GM15510 (cell line): ENCODE data around the gene CTBP2.

Experiments used
- POLR2A ChIP-seq: IDR thresholded peaks from 3 replicates; pipeline ENCODE4 v1.6.1; 2011; ENCODE audit warnings: borderline replicate concordance; ENCODE audit not compliant: insufficient read length; ENCODE audit errors: extremely low read depth

The CTBP2 gene

DNA sequence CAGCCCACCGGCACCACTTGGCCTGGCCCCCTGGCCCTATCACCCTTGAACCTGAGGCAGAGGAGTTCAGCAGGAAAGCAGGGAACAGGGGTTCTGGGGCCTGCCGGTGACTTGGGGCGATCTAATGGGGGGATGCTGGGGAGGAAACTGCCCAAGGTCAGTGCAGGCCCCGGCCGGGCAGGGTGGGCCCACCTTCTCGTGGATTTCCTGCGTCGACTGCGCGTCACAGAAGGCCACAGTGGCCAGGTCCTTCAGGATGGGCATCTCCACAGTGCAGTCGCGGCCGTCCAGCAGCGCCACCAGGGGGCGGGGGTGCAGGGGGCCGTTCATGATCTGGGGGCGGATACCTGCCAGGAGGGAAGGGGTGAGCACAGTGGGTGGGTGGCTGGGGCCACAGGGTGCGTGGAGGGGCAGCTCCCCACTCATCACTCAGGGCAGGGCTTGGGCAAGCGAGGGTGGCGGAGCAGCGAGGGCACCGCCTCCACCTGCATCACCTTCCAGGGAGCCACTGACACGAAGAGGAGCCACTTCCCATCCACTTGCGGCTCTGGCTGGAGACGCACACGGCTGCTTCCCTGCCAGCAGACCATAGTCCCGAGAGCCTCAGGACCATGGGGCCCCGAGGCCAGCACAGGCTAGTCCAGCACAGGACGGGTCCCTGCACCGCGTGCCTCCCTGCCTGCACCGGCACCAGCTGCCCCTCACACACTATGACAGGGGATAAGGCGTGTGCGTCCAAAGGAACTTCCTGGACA is 157.0 kb downstream of the CTBP2 start:
- TF ChIP-seq POLR2A = no peak

DNA sequence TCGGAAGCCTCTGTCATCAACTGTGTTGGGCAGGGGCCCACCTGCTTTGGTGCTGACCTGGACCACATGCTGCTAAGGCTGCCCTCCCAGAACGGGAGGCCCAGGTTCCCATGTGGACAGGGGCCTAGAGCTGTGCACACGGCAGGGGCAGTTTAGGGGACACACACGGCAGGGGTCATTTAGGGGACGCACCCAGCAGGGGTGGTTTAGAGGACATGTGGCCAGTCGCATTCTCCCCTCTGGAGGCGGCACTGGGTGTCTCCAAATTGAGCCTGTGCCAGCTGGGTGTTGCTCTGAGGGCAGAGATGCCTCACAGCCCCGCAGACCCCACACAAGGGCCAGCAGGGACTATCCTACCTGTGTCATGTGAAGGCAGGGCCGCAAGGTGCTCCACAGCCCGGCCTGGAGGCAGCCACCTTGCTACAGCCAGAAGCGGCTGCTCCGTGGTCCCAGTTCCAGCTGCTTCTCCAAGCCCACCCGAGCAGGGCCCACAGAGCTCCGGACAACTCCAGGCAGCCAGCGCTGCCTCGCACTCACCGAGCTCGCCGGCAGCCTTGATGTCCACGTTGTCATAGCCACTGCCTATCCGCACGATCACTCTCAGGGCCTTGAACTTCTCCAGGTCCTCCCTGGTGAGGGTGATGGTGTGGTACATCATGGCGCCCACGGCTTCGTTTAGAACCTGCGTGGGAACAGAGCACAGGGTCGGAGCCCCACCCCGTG is 157.8 kb downstream of the CTBP2 start:
- TF ChIP-seq POLR2A = no peak

DNA sequence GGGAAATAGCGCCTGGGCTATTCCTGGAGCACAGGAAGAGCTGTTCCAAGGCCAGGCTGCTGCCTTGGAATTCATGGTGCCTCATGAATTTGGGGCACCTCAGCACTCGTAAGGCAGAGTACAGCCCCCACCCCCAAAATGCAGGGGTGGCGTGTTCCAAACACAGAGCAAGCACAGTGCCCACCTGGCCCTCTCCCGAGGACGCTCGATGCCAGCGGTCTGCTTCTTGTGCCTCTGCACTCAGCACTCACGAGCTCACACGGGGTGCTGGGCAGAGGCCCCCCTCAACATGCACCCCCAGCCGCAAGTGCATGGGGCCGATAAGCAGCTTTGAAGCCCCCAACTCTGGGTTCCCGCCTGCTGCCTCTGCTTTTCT is 158.3 kb downstream of the CTBP2 start:
- no peak for TF ChIP-seq POLR2A

DNA sequence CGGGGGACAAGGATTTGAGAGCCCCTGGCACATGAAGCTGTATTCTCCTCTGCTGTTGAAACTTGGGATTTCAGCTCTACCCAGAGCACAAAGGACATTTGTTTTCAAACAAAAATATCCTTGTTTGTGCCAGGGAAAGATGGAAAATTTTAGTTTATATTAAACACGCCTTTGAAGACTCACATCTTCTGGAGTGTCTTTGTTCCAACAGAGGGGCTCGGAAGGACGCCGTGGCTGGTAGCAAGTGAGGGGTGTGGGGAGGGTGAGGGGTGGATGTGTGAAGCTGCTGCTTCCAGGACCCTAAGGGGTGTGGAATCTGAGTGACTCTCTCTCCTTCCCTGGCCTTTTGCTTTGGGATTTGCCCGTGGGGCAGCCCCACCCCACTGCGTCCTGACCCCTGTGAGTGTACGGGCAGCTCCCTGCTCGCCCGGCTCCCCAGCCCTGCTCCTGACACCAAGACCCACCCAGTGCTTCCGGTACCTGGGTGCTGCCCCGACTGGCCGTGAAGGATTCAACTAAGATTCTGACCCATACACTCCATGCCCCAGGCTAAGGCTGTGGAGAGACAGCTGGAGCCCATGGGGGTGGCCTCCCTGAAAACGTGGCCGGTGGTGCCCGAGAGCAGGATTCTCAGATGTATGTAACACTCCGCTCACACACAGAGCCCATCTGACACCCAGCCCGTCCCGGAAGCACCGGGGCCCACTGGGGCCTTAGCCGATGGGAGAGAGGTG is 158.9 kb downstream of the CTBP2 start:
- no peak for TF ChIP-seq POLR2A

DNA sequence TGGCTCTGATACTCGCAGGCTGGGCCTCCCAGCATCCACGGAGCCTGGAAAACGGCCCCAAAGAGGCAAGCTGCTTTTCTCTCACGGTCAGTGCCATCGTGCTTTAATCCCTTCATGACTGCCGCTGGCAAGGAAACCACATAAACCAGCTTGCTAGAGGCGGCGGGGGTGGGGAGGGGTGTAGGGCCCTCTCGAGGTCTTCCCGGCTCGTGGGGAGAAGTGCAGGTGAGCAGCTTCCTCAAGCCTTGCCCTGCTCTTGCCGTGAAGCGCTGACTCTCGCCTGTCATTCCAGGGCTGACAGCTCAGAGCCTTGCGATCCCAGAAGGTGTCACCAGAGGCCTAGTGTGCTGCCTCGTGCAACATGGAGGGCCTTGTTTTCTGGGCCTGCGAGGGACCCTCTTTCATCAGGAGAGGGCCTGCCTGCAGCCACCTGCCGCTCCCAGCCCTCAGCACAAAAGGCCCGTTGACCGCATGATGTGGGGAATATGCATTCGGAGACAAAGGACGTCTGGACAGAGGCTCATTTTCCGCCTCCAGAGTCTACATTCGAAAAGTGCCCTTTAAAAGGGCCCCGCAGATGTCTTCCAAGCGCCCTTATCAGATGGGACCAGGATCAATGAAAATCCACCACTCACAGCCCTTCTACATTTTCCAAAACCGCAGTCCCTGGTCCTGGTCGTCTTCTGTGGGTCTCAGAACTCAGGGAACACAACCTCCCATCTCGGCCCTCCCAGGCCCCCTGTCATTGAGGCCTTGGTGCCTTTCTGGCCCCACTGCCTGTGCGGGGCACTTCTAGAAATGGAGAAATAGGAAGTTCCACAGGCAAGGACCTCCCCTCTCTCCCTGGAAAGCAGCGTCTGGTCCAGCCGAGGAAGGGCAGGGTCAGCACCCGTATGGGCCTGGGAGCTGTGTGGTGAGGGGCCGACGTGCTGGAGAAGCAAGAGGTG is 159.7 kb downstream of the CTBP2 start:
- TF ChIP-seq POLR2A = no peak

DNA sequence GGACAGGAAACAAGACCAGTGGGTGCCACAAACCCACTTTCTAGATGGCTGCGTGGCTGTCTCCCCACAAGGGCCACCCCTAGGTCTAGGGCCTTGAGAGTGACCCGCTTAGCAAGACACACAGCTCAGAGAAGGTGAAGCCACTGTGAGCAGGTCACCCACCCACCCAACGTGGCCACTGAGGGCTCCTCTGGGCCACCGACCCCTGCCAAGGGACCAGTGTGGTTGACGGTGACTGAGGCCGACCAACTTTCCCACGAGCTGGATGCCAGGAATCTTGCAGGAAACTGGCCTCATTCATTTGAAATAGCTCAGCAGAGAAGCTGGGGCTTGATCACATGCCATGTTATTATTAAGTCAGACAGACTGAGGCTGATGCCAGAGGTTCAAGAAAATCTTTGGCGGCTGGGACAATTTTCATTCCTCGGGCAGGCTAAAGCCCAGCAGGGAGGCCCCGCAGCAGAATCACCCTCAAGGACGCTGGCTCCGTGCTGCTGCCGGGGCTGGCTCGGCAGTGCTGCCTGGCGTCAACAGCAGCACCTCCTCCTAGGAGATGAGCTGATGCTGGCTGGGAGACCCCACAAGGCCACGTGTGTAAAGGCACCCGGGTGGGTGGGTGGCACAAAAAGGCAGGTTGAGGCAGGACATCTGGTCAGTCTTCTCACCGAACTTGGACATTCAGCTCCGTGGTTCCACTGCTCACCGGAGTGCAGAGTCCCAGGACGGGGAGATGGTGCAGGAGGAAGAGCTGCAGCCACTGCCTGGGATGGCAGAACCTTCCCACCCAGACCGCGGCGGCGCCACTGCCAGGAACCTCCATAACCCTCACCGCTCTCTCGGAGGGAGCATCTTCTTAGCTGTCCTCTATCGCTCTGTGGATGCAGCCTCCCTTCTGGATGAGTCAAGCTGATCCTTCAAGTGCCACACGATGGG is 160.7 kb downstream of the CTBP2 start:
- TF ChIP-seq POLR2A = no peak

DNA sequence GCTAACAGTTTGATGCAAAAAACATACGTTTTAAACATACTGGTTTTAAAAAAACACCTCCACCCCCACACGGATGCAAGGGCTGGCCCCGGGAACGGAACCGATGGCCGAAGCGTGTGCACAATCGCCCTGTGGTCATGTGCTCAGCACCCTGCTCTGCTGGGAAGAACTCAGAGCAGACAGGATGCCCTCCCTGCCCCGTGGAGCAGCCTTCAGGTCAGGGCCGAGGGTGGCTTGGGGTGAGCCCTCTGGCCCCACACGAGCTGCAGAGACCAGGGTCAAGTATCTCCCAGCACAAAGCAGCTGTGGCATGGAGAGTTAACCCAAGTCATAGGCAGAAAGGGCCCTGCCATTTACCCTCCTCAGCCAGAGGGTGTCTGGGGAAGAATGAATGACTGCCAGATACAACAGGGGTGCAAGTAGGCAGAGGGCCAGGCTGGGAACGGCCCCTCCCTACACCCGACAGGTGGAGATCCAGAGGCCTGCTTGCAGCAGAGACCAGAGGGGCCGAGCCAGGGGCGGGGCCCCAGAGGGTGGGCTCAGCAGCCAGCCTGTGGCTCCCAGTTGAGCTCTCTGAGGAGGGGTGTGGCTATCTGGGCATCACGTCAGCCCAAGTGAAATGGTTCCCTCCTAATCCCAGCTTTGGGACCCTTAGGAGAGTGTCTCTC is 161.6 kb downstream of the CTBP2 start:
- TF ChIP-seq POLR2A = no peak

DNA sequence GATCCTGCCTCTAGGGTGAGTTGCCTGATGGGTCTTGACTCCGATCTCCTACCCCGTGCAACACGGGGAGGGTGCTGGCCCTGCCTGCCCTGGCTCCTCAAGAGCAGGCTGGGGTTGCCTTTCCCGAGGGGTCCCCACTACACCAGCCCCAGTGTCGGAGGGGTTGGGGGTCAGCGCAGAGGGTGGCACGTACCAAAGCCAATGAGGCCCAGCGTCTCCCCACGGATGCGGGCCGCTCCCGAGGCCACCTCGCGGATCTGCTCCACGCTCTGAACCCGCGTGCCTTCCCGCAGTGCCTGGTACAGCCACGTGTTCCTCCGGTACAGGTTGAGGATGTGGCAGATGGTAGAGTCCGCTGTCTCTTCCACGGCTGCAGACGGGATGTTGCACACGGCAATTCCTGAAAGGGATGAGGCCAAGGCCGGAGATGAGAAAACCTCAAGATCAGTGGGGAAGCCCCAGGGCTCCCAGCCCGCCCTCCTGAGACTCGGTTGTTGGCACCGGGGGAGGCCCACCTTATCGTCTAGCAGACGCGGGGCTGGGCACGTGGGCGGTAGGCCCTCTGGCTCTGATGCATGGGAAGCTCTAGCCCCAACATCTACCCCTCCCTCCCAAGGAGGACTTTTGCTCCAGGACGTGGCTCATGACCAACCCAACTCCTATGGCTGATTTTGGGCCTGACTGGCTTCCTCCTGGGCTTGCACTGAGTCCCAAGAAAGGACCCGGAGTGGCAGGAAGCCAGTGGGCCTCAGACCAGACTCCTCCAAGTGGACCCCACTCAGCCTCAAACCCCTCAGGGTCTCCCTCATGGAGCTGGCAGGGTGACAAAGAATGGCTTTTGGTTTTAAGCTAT is 162.4 kb downstream of the CTBP2 start:
- TF ChIP-seq POLR2A = no peak

DNA sequence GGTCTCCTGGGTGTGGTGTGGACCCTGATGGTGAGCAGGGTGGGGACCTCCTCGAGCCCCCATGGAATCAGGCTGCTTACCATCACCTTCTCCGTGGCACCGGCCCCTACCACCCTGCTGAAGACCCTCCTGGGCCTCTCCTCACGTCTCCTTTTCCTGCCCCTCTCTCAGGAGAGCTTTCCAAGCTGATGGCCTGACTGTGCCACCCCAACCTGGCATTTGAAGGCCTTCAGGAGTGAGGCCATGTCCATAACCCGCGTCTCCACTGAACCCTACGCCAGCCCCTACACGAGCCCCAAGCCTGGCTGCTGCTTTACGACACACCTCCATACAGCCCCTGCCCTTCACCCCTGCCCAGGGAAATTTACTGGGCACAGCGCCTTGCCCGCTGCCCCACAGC is 163.1 kb downstream of the CTBP2 start:
- no peak for TF ChIP-seq POLR2A

DNA sequence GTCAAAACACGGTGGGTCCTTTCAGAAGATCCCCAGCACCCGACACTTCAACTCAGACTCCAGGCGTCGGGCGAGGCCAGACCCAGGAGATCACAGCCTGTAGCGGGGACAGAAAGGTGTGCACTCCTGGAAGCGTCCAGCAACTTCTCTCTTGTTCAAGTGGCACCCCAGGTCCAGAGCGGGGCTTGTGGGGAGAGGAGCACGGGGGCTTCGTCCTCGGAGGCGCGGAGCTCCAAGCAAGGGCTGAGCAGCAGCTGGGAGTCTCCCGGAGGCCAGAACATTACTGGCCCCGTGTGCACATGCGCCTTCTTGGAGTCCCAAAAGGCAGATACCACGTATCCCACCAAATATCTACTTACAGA is 163.5 kb downstream of the CTBP2 start:
- no peak for TF ChIP-seq POLR2A

DNA sequence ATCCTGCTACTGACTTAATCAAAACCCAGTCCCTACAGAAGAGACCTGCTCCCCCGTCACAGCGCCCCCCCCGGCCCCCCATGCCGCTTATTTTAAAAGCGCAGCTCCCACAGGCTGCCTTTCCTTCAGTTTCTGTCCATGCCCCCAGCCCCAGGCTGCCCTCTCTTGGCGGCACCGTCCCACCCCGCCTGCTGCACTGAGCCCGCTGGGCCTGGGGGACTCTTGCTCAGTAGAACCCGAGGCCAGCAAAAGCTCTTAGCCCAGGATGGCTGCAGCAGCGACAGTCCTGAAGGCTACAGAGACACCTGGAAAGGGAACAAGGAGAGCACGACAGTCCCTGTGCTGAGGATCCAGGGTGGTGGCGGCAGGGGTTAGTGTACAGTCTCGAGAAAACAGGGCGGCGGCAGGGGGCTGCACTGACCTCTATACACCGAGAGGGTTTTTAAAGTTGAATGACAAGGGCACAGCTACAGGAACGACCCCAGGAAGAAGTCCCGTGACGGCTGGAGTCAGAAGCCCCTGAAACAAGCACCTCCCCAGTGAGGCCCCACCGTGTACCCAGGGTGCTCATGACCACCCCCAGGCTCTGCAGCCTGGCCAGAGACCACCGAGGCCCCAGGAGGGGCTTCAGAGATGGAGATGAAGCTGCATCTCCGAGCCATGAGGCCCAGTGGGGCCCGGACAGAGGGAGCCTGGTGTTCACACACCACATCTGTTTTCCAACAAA is 164.1 kb downstream of the CTBP2 start:
- TF ChIP-seq POLR2A = no peak
